IPS DF 6.9 (cell line): ENCODE results near the gene CTAG1A.
"Not testable (repeated sequence)": the region's sequence is repeated elsewhere in the genome, so short reads cannot be mapped to it uniquely, and the experiment has no call there.

ENCODE experiments used
- DNase-seq: peaks from one replicate; pipeline ENCODE4 v3.0.0-alpha.2; 2013; ENCODE audit warnings: low read depth, low spot score
- H3K27ac ChIP-seq: one replicate; pipeline ENCODE4 v1.5.1; 2013; ENCODE audit warnings: low read length, control low read depth
- H3K27me3 ChIP-seq: 2 replicates; pipeline ENCODE4 v1.6.1; 2013; ENCODE audit warnings: mild to moderate bottlenecking, low read length; ENCODE audit not compliant: control insufficient read depth, insufficient read depth
- H3K36me3 ChIP-seq: 2 replicates; pipeline ENCODE4 v1.6.1; 2013; ENCODE audit warnings: low read length; ENCODE audit not compliant: control insufficient read depth, insufficient read depth
- H3K4me1 ChIP-seq: 2 replicates; pipeline ENCODE4 v1.6.1; 2013; ENCODE audit warnings: low read length; ENCODE audit not compliant: control insufficient read depth, insufficient read depth
- H3K4me3 ChIP-seq: 2 replicates; pipeline ENCODE4 v1.5.1; 2013; ENCODE audit warnings: mild to moderate bottlenecking, low read length
- H3K9me3 ChIP-seq: 2 replicates; pipeline ENCODE4 v1.6.1; 2013; ENCODE audit warnings: low read length, inconsistent platforms; ENCODE audit not compliant: control insufficient read depth, insufficient read depth
- WGBS: extraction: QIAGEN DNeasy Blood & Tissue Kit; methylation state at CpG from one replicate; pipeline ENCODE4 v1.1.7; 2013; ENCODE audit warnings: mixed read lengths, missing lambda C conversion rate; ENCODE audit not compliant: insufficient read length, insufficient coverage; 5-methylcytosine and 5-hydroxymethylcytosine counted together

CTAG1A gene

DNA sequence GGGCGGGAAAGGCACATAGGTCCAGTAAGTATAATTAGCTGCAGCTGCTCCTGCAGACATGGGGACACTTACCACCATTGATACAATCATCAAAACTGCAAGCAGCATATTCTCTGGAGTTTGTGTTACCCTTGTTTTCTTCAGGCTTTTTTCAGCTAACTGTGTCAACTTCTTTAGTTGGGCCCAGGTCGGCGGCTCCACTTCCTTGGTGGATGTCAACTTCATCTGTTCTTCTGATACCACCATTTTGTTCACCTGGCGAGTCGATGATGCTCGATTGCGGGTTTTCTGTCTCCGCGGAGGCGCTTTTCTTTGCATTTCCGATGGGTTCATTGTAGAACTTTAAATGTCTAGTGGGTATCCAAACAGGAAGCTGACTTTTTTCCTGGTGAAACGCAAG is 26.2 kb downstream of the CTAG1A start:
- H3K27me3 ChIP-seq, DNase-seq, H3K9me3 ChIP-seq, H3K4me3 ChIP-seq, H3K36me3 ChIP-seq, H3K4me1 ChIP-seq, H3K27ac ChIP-seq: not testable (repeated sequence)
- WGBS, result no CpG with 5 or more reads among the region's 12 CpGs

DNA sequence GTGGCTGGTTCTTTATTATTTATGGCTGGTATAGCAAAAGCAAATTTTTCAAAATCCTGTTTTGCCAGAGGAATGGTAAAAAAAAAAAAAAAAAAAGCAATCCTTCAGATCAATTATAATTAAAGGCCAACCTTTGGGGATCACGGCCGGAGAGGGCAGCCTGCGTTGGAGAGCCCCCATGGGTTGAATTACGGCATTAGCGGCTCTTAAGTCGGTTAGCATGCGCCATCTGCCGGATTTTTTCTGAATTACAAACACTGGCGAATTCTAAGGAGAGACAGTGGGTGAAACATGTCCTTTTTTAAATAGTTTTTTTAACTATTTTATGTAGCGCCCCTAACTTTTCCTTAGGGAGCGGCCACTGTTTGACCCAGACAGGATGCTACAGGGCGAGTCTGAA is 28.7 kb downstream of the CTAG1A start:
- H3K4me1 ChIP-seq, H3K9me3 ChIP-seq, H3K27ac ChIP-seq, H3K4me3 ChIP-seq, H3K36me3 ChIP-seq, DNase-seq, H3K27me3 ChIP-seq: not testable (repeated sequence)
- no CpG with 5 or more reads among the region's 12 CpGs for WGBS

DNA sequence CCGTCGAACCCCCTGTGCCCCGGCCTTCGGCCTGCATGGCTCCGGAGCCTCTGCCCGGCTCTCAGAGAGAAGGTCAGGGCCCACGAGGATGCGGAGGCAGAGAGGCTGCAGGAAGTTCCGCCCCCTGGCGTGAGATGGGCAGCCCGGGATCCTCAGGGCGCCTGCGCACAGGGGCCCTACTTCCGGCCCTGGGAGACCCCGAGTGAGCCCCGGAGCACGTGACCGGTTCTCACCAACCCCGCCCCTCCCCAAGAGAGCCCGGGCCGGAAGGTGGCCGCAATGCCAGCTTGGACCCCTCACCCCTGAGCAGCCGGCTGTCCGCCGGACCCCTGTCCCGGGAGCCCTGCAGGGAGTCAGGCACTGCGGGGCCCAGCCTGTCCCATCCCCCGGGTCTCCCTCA is 34.2 kb downstream of the CTAG1A start, which contains the start of gene CTAG1B:
TSS of gene CTAG1B (minus strand) at position 101 of the 400 bp plus-strand sequence. CDS start at position 37, 64 bp downstream.
- H3K4me3 ChIP-seq, H3K4me1 ChIP-seq, DNase-seq, H3K9me3 ChIP-seq, H3K27me3 ChIP-seq, H3K36me3 ChIP-seq, H3K27ac ChIP-seq: not testable (repeated sequence)
- WGBS, result no CpG with 5 or more reads among the region's 28 CpGs

- WGBS, result no CpG with 5 or more reads among the region's 11 CpGs
- not testable (repeated sequence) for H3K9me3 ChIP-seq, H3K4me1 ChIP-seq, H3K4me3 ChIP-seq, DNase-seq, H3K27ac ChIP-seq, H3K36me3 ChIP-seq, H3K27me3 ChIP-seq
These were observed 36.0 kb downstream of the CTAG1A start for GRCh38 chrX:154620767-154621414.

GRCh38 chrX:154628960-154629359 is 44.0 kb downstream of the CTAG1A start:
- DNase-seq, H3K9me3 ChIP-seq, H3K27me3 ChIP-seq, H3K36me3 ChIP-seq, H3K4me1 ChIP-seq, H3K4me3 ChIP-seq, H3K27ac ChIP-seq: not testable (repeated sequence)
- no CpG with 5 or more reads among the region's 5 CpGs for WGBS

- H3K4me1 ChIP-seq, H3K4me3 ChIP-seq, H3K36me3 ChIP-seq, H3K27ac ChIP-seq, H3K9me3 ChIP-seq, H3K27me3 ChIP-seq, DNase-seq: not testable (repeated sequence)
- WGBS, result no CpG with 5 or more reads among the region's 11 CpGs
These were observed 46.0 kb downstream of the CTAG1A start for GRCh38 chrX:154630949-154631348.

- DNase-seq, H3K4me3 ChIP-seq, H3K36me3 ChIP-seq, H3K27ac ChIP-seq, H3K27me3 ChIP-seq, H3K4me1 ChIP-seq, H3K9me3 ChIP-seq: not testable (repeated sequence)
- no CpG with 5 or more reads among the region's 11 CpGs for WGBS
These were observed 48.7 kb downstream of the CTAG1A start for GRCh38 chrX:154633661-154634060.
